ENCODE data around the gene PPM1H.
"Not testable (repeated sequence)": the region's sequence is repeated elsewhere in the genome, so short reads cannot be mapped to it uniquely, and the experiment has no call there.

The PPM1H gene

GRCh38 chr12:62832027-62832426 is 102.9 kb downstream of the PPM1H start:
- DNase-seq = no peak

- DNase-seq = no peak
These were observed 107.1 kb downstream of the PPM1H start for GRCh38 chr12:62827855-62828254.

- DNase-seq = no peak
These were observed 107.9 kb downstream of the PPM1H start for GRCh38 chr12:62827042-62827441.

GRCh38 chr12:62817556-62818271 is 117.2 kb downstream of the PPM1H start:
- peak; percentile 78 for DNase-seq

DNA sequence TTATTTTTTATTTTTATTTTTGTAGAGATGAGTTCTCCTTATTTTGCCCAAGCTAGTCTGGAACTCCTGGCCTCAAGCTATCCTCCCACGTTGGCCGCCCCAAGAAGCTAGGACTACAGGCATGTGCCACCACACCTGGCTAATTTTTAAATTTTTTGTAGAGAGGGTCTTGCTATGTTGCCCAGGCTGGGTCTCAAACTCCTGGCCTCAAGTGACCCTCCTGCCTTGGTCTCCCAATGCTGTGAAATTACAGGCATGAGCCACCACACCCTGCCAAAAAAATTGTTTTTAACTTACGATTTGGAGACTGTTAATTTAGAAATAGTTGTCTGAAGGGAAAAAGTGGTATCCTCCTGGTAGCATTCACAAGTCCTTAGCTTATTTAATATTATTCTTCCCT is 120.7 kb downstream of the PPM1H start:
- no peak for DNase-seq

GRCh38 chr12:62813031-62813829 is 121.7 kb downstream of the PPM1H start:
- peak; percentile 29 for DNase-seq

DNA sequence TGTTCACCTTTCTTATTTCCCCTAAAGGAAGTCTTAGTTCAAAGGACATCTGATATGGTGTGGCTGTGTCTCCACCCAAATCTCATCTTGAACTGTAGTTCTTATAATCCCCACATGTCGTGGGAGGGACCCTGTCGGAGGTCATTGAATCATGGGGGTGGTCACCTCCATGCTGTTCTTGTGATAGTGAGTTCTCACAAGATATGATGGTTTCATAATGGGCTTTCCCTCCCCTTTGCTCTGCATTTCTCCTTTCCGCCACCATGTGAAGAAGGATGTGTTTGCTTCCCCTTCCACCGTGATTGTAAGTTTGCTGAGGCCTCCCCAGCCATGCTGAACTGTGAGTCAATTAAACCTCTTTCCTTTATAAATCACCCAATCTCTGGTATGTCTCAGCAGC is 123.5 kb downstream of the PPM1H start:
- DNase-seq = not testable (repeated sequence)

GRCh38 chr12:62808166-62808879 is 126.6 kb downstream of the PPM1H start:
- DNase-seq = no peak

GRCh38 chr12:62806893-62807292 is 128.1 kb downstream of the PPM1H start:
- DNase-seq = no peak

DNA sequence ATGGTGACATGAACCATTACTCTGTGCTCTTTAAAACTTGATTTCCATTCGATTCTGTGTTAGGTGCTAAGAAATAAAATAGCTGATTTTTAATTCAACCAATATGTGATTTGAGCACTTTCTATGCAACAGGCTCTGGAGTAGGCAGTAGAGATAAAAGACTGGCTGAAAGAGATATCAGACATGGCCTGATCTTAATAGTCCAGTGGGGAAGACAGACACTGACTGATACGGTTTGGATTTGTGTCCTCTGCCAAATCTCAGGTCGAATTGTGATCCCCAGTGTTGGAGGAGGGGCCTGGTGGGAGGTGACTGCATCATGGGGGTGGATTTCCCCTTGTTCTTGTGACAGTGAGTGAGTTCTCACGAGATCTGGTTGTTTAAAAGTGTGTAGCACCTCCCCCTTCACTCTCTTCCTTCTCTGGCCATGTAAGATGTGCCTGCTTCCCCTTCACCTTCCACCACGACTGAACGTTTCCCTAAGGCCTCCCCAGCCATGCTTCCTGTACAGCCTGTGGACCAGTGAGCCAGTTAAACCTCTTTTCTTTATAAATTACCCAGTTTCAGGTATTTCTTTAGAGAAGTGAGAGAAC is 128.6 kb downstream of the PPM1H start:
- no peak for DNase-seq

DNA sequence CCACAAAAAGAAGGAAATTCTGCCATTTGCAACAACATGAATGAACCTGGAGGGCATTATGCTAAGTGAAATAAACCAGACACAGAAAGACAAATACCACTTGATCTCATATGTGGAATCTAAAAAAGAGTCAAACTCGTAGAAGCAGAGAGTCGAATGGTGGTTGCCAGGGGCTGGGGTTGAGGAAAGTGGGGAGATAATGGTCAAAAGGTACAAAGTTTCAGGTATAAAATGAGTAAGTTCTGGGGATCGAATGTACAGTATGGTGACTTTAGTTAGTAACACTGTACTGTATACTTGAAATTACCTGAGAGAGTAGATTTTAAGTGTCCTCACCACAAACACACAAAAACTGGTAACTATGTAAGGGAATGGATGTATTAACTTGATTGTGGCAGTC is 129.4 kb downstream of the PPM1H start:
- no peak for DNase-seq

- no peak for DNase-seq
These were observed 131.2 kb downstream of the PPM1H start for GRCh38 chr12:62803756-62804155.

GRCh38 chr12:62802984-62803383 is 132.0 kb downstream of the PPM1H start:
- no peak for DNase-seq

DNA sequence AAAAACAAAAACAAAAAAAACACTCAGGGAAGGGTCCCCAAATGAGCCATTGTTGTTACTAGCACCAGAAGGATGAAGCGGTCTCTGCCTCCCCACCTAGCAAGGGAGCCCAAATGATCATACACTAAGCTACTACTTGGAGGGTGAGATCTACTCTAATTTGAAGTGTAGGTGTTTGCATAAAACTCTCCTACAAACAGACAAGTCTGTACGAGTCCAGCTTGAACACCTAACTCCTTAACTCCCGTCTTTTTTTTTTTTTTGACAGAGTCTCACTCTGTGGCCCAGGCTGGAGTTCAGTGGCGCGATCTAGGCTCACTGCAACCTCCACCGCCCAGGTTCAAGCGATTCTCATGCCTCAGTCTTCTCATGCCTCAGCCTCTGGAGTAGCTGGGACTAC is 132.6 kb downstream of the PPM1H start:
- no peak for DNase-seq

GRCh38 chr12:62801796-62802195 is 133.2 kb downstream of the PPM1H start:
- no peak for DNase-seq

GRCh38 chr12:62800707-62801400 is 134.1 kb downstream of the PPM1H start:
- DNase-seq = no peak

- DNase-seq = no peak
These were observed 135.1 kb downstream of the PPM1H start for GRCh38 chr12:62799766-62800406.

GRCh38 chr12:62799126-62799736 is 135.7 kb downstream of the PPM1H start:
- peak; percentile 66 for DNase-seq

DNA sequence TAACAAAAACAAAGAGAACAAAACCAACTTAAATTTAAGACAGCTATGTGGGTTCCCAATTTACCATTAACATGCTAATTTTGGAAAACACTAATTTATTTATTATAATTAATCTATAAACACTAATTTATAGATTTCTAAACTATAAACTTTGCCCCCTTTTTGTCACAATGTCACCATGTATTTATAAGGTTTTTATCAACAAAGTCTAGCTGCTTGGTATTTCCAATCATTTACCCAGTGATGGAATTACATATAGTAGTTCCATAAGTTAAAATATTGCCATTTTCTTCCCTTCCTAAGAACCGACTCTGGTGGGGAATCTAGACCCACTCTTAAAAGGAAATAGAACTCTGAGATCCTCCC is 140.7 kb downstream of the PPM1H start:
- no peak for DNase-seq

GRCh38 chr12:62793256-62794217 is 141.4 kb downstream of the PPM1H start:
- peak; percentile 72 for DNase-seq
